HG02884 (cell line): ENCODE data around the gene NXPH3.

ENCODE experiments used
- ATAC-seq: cut with Tn5 transposase; IDR thresholded peaks from one replicate; pipeline ENCODE4 v1.9.1; 2021; ENCODE audit warnings: mild to moderate bottlenecking, moderate library complexity; ENCODE audit not compliant: unreplicated experiment

NXPH3 gene

DNA sequence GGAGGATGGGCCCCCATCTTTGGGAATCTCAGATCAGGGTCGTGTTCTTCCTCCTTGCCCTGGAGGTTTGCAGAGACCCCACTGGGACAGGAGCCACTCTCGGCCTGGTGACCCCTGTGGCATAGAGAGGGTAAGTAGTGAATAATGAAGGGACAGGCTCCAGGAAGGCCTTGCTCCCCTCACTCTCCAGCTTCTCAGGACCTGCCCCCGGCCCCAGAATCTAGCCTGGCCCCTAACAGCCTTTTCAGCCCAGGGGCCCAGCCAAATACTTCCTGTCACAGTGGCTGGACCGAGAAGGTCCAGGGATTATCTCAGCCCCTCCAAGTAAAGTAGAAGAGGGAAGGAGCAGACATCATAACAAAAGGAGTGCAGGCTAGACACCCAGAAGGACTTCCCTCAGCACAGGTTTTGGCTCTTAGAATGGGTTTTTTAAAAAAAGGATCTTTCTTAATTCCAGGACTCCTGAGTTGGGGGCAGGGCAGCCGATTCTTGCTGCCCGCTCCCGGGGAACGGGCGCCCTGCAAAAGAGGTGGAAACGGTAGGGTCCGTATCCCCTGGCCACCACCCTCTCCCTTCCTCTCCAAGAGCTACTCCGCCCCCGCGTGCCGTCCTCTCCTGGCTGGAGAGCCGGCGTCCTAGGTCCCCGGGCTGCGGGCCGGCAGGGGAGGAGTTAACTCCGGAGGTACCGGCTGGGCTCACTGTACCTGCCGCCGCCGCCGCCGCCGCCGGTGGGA, 559 bp upstream of the NXPH3 start:
- no peak for ATAC-seq

DNA sequence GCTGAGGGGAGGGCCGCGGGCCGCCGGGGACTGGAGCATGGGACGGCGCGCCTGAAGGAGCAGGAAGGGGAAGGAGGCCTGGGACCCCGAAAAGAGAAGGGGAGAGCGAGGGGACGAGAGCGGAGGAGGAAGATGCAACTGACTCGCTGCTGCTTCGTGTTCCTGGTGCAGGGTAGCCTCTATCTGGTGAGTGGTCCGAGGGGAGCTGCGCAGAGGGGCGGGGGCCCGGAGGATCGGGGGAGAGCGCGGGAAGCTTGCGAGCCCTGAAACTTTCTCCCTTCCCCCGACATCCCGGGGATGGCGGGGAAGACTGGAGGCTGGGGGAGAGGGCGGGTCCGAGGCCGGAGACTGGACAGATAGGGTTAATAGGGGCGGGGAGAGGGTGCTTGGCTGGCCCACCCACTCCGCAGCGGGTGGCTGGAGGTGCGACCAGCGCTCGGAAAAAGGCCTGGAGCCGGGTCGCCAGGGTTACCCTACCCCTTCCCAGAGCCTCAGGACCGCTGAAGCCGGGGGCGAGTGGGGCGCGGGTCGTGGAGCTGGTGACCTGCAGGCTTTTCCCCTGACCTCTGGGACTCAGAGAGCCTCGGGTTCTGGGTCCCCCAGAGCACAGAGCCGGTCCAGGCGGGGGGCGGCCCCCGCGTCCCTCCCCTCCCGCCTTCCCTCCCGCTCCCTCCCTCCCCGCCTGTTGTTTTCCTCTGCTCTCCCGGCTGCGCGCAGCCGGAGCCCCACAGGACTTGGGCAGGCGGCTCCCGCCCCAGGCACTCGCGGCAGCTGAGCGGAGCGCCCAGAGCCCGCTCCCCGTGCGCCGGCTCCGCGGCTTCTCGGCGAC, 631 bp downstream of the NXPH3 start:
- no peak for ATAC-seq

DNA sequence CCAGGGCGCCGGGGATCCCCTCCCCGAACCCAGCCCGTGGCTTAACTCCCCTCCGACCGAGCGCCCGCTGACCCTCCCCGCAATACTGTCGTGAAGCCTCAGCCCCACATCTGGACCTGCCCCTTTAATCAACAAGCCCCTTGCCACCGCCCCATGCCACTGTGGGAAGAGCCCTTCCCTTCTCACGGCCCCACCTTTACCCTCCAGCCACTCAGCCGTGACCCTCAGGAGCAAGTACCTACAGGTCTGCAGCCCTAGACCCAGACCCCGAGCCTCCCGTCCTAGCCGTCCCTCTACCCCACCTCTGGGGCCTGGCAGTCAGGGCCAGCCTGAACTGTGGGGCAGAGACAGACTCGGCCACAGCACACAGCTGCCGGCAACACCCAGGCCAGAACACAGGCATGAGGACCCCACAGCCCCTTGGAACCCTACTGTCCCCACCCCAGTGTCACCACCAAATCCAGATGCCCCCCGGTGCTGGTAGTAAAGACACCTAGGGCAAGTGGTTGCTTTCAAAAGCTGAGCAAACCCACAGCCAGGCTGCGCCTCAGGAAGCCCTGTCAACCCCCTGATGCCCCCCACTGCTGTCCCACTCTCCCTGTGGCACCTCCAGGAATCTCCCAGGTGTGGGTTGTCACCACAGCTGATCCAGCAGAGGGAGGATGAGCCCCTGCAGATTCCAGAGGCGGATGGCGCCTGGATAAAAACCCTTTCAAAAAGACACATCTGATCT, 1.4 kb downstream of the NXPH3 start:
- ATAC-seq: no peak

DNA sequence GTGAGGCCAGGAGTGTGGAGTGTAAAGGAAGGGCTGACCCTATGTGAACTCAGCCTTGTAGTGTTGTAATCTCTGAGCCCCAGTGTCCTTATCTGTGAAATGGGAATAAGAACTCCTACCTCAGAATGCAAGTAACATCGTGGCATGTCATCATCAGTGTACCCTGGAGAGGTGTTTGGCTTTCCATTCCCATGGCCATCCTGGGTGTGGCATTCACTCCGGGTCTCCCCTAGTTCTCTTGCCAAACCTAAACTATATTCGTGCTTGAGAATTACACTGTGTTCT, 1.9 kb downstream of the NXPH3 start:
- no peak for ATAC-seq

DNA sequence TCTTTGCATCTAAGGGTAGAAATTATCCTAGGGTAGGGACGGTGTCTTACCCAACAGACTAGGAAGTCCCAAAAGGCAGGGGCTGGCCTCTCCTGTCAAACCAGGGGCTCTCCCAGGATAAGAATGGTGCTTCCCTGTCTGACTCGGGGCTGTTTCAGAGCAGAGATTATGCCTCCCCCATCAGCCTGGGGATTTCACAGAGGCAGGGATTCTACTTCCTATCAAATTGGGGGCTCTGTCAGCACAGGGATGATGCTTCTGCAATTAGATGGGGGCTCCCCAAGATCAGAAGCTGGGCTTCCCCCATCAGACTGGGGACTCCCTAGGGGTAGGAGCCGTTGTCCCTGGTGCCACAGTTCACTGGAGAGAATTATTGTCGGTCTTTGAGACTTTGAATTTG, 2.3 kb downstream of the NXPH3 start:
- ATAC-seq: no peak

DNA sequence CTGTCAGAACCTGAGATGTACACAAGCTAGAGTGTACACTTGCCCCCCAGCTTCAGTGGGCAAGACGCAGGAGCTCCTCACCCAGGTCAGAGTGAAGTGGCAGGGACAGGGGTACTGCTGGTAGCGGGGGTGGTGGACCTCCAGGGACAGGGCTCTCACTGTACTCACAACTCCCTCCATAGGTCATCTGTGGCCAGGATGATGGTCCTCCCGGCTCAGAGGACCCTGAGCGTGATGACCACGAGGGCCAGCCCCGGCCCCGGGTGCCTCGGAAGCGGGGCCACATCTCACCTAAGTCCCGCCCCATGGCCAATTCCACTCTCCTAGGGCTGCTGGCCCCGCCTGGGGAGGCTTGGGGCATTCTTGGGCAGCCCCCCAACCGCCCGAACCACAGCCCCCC, 2.7 kb downstream of the NXPH3 start:
- no peak for ATAC-seq

DNA sequence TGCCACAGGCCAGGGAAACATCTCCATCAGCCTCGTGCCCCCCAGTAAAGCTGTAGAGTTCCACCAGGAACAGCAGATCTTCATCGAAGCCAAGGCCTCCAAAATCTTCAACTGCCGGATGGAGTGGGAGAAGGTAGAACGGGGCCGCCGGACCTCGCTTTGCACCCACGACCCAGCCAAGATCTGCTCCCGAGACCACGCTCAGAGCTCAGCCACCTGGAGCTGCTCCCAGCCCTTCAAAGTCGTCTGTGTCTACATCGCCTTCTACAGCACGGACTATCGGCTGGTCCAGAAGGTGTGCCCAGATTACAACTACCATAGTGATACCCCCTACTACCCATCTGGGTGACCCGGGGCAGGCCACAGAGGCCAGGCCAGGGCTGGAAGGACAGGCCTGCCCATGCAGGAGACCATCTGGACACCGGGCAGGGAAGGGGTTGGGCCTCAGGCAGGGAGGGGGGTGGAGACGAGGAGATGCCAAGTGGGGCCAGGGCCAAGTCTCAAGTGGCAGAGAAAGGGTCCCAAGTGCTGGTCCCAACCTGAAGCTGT, 3.4 kb downstream of the NXPH3 start:
- ATAC-seq: no peak

DNA sequence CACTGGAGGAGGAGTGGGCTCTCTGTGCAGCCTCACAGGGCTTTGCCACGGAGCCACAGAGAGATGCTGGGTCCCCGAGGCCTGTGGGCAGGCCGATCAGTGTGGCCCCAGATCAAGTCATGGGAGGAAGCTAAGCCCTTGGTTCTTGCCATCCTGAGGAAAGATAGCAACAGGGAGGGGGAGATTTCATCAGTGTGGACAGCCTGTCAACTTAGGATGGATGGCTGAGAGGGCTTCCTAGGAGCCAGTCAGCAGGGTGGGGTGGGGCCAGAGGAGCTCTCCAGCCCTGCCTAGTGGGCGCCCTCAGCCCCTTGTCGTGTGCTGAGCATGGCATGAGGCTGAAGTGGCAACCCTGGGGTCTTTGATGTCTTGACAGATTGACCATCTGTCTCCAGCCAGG, 3.9 kb downstream of the NXPH3 start:
- no peak for ATAC-seq

DNA sequence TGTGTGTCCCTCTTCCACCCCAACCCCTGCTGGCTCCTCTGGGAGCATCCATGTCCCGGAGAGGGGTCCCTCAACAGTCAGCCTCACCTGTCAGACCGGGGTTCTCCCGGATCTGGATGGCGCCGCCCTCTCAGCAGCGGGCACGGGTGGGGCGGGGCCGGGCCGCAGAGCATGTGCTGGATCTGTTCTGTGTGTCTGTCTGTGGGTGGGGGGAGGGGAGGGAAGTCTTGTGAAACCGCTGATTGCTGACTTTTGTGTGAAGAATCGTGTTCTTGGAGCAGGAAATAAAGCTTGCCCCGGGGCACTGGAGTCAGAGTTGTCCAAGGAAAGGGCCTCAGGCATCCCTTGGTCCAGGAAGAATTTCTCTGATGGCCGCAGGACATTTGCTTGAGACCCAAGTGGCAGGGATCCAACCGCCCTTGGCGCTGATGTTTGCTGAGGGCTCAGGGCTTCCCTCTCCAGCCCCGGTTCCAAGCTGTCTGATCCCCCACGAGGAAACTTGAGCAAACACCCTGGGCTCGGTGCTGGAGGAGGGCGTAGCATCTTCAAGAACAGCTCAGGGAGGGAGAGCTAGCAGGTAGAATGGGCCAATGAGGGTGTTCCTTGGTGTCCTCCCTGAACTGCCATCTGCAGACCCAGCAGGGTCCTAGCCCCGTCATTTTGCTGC, 4.5 kb downstream of the NXPH3 start:
- ATAC-seq: no peak

DNA sequence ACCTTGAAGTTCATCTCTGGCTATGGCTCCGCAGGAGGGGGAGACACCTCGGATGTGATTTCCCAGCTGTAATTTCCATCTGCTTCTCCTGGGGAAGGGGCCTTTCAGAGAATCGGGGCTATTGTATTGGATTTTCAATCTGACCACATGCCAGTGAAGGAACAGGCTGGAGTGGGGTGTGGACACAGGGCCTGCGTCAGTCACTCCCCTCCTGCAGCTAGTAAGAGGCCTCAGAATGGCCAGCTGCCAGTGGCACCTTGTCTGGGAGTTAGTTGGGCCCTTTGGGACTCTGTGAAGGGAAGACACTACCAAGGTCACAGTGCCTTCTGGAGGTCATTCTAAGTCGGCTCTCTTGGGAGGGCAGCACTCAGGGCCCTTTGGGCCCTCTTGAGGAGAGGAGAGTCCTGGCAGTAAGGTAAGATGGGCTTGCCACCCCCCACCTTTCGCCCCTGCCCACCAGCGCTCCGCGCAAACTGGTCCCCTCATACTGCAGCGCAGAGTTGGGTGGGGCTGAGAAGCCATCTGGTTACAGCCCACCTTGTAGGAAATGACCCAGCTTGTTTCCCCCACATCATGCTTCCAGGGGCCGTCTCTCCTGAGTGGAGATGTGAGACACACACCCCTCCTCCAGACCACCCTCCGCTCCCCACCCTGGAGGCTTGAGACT, 5.4 kb downstream of the NXPH3 start:
- ATAC-seq: no peak

DNA sequence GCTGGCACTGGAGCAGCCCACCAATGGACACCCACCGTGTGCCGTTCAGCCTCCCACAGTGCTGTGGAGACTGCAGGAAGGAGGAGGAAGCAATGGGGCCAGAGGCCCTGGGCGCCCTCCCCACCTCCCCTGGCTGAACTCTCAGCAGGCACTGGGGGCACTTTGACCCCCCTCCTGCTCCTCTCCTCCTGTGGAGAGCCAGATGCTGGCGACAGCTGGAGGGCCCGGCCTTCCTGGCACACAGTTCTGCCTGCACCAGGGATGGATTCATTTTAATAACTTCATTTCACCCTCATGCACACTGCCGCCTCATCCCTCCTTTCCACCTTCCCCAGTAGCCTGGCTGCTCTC, 6.0 kb downstream of the NXPH3 start:
- ATAC-seq: no peak

DNA sequence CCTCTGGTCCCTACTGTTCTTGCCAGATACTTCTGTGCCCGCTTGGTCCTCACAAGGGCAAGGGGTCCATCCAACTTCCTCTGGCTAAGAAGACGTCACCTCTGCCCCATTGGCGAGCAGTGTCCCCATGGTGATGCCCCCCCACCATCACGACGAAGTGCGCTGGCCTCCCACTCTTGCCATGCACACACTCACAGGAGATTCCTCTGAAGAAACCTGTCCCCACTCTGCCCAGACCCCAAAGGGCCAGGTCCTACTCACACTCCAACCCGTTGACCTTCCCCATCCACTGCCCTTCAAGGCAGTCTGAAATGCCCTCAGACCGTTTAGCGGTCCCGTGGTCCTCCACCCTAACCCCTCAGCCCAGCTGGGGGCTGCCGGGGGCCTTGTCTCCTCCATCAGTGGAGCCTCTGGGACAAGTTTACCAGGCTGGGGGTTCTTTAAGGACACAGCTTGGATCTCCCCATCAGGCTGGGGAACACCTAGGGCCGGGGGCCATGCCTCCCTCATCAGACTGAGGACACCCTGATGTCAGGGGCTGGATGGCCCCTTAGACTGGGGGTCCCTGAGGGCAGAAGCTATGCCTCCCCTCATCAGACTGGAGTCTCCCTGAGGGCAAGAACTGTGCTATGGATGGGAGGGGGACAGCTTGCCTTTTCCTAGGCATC, 6.5 kb downstream of the NXPH3 start:
- no peak for ATAC-seq

DNA sequence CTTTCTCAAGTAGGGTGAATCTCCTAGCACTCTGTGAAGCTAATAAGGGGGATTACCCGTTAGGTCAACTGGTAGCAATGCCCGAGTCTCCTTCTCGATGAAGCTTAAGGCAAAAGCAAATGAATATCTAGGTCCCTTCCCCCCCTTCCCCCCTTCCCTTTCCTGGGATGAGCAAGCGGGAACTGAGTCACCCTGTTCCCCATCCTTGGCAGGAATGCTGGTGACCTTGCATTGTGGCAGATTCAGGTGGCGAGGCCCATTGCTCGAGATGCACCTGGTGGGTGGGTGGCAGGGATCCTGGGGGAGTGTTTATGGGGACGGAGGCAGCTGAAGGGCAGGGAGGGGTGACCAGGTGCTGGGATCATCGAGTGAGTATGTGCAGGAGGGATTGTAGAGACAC, 7.1 kb downstream of the NXPH3 start:
- ATAC-seq: no peak

DNA sequence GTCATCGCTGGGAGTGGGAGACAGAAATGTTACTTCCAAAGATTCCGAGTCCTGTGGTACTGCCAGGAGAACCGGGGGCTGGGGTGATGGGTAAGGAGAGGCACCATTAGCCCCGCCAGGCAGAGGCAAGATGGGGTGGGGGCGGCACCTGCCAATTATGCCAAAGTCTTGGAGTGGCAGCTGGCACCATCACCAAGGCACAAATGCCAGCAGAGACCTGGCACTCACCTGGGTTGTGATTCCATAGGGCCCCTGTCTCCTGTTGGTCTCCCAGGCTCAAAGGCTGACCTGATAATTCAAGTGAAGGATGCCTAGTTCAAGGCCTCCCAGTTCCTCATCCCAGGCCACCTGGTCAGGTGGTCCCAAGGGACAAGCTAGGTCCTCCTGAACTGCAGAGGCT, 7.6 kb downstream of the NXPH3 start:
- ATAC-seq: no peak

DNA sequence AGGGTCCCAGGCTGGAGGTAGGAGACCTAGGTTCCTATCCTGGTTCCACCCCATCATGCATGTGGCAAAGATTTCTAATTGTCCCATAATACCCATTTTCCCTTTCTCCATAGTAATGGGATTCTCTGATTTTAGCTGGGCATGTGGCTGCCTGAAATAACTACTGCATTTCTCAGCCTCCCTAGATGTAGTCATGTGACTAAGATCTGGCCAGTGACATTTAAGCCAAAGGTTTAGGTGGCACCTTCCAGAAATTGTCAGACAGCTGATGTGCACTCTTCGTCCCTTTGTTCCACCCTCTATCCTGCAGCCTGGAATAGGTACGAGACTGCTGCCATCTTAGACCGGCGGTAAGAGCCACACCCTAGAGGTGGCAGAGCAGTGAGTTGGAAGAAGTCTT, 8.2 kb downstream of the NXPH3 start:
- ATAC-seq: no peak

DNA sequence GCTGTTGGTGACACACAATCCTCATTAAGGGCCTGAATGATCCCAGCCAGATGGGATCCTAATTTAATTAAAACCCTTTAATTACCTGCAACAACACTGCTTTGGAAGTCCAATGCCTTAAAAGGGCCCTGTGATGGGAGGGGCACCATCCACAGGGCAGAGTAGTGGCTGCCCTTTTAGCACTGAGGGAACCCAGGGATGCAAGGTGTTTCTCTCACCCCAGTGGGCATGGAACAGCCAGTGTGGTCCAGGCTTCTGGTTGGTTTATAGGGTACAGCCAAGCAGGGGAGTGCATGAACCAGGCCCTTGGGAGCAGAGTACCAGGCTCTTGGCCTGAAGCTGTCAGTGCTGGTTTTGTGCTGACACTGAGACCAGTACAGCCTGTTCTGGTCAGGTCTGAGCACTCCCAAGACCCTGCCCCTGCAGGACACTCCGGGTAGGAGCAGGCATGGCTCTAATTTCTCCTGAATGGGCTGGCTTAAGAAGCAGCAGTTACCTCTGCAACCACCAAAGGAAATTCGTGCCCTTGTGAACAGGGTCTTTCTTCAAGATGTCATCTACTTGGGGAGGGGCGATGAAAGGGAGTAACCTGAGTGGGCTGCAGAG, 9.9 kb downstream of the NXPH3 start:
- ATAC-seq: no peak

DNA sequence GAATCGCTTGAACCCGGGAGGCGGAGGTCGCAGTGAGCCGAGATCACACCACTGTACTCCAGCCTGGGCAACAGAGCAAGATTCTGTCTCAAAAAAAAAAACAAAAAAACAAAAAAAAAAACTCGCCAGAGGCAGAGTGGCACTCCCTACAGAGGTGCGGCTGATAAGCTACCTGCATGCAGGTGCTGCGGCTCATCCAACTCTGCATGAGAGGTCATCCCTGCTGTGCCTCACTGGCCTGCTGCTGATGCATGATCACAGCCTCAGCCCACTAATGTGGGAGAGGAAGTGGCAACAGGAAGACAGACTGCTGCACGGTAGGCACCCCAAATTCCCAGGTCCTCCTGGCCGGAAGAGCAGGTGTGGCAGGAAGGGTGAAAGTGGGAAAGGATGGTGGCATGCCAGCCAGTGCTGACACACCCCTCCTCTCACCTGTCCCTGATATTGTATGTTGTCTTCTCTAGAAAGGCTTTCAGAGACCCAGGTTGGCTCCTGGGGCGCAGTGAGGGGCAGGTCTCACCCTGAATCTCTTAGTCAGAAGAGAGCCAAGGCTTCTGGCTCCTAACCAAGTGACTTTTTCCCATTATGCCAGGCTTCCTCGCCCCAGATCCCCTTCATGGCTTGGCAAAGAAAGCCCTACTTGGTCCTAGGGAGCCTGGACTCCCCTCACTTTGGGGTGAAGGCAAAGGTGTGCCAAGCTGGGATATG, 11.8 kb downstream of the NXPH3 start:
- no peak for ATAC-seq

DNA sequence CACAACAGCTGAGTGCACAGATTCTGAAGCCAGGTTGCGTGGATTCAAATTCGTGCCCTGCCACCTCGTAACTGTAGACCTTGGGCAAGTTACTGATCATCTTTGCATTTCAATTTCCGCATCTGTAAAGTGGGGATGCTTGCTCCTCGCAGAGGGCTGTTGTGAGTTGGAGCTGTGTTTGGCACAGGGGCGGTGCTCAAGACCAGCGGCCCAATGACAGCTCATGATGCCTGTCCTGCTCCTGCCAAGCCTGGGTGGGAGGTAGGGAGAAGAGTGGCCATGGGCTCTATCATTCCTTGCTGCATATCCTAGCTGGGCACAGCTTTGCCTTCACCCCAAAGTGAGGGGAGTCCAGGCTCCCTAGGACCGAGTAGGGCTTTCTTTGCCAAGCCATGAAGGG, 12.6 kb downstream of the NXPH3 start:
- ATAC-seq: no peak
